Activated T-cell treated with anti-CD3 and anti-CD28 coated beads, Interleukin-2, amount 50 U/mL, for 24 hours (primary cell): ENCODE measurements around the gene RAE1.

ENCODE experiments used
- DNase-seq: peaks from one replicate; pipeline ENCODE4 v3.0.0-alpha.2; 2020
- H3K27ac Mint-ChIP-seq: 2 replicates; pipeline ENCODE4 v1.8.0; 2020; ENCODE audit warnings: mild to moderate bottlenecking, mixed read lengths
- H3K27me3 Mint-ChIP-seq: 2 replicates; pipeline ENCODE4 v1.8.0; 2020; ENCODE audit warnings: mixed read lengths
- H3K36me3 Mint-ChIP-seq: 2 replicates; pipeline ENCODE4 v1.8.0; 2020; ENCODE audit warnings: low read depth, mixed read lengths
- H3K4me1 Mint-ChIP-seq: 2 replicates; pipeline ENCODE4 v1.8.0; 2020; ENCODE audit warnings: low read depth, mixed read lengths
- H3K4me3 Mint-ChIP-seq: 2 replicates; pipeline ENCODE4 v1.8.0; 2020; ENCODE audit warnings: mild to moderate bottlenecking, moderate library complexity, mixed read lengths
- H3K9me3 Mint-ChIP-seq: 2 replicates; pipeline ENCODE4 v1.8.0; 2020; ENCODE audit warnings: mixed read lengths

Gene RAE1

DNA sequence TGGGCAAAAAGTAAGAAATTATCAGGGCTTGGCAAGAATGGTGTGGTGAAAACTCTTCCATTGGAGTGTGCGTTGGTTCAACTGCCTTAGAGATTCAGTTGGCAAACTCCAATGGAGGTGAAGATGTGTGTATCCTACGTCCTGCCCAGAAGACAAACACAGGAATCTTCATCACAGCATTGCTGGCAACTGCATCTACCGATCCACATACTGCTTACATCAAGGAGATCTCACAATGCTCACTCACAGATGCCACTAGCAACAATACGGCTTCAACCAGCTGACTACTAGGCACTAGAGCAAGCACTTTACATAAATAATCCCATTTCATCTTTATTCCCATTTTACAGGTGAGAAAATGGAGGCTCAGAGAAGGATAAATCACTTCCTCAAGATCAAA, 31.5 kb upstream of the RAE1 start:
- Mint-ChIP-seq H3K9me3 (no peaks in the 10 kb centered on the region), H3K4me1 (no peaks in the 10 kb centered on the region), H3K27me3 (peaks cover 51% of the 10 kb centered on the region), H3K36me3 (no peaks in the 10 kb centered on the region), H3K4me3 (no peak overlapping the region), H3K27ac (no peak overlapping the region)
- DNase-seq = no peak

GRCh38 chr20:57320358-57320757, 30.7 kb upstream of the RAE1 start:
- Mint-ChIP-seq H3K4me3 (no peak overlapping the region), H3K27ac (no peak overlapping the region), H3K27me3 (peaks cover 58% of the 10 kb centered on the region), H3K4me1 (no peaks in the 10 kb centered on the region), H3K9me3 (no peaks in the 10 kb centered on the region), H3K36me3 (no peaks in the 10 kb centered on the region)
- DNase-seq = no peak

- no peak for DNase-seq
- H3K4me3 Mint-ChIP-seq = no peak overlapping the region
- peaks cover 55% of the 10 kb centered on the region for H3K27me3 Mint-ChIP-seq
- H3K36me3 Mint-ChIP-seq = no peaks in the 10 kb centered on the region
- H3K9me3 Mint-ChIP-seq = no peaks in the 10 kb centered on the region
- no peaks in the 10 kb centered on the region for H3K4me1 Mint-ChIP-seq
- no peak overlapping the region for H3K27ac Mint-ChIP-seq
These were observed 29.9 kb upstream of the RAE1 start for GRCh38 chr20:57321142-57321541.

DNA sequence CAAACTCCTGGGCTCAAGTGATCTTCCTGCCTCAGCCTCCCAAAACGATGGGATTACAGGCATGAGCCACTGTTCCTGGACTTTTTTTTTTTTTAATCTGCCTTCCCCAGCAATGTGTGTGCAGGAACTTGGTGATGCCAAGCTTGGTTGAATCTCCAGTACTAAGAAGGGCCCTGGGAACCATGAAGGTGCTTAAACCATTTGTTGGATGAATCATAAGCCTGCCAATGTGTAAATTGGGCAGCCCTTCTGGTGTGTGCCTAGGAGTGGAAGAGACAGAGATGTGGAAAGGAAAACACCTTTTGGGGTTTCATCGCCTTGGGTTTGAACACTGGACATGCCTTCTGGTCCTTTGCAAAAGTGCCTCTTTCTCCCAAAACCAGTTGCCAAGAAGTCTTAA, 28.6 kb upstream of the RAE1 start:
- H3K27ac Mint-ChIP-seq = no peak overlapping the region
- no peaks in the 10 kb centered on the region for H3K36me3 Mint-ChIP-seq
- no peak for DNase-seq
- no peaks in the 10 kb centered on the region for H3K4me1 Mint-ChIP-seq
- no peaks in the 10 kb centered on the region for H3K9me3 Mint-ChIP-seq
- no peak overlapping the region for H3K4me3 Mint-ChIP-seq
- H3K27me3 Mint-ChIP-seq = peaks cover 66% of the 10 kb centered on the region

DNA sequence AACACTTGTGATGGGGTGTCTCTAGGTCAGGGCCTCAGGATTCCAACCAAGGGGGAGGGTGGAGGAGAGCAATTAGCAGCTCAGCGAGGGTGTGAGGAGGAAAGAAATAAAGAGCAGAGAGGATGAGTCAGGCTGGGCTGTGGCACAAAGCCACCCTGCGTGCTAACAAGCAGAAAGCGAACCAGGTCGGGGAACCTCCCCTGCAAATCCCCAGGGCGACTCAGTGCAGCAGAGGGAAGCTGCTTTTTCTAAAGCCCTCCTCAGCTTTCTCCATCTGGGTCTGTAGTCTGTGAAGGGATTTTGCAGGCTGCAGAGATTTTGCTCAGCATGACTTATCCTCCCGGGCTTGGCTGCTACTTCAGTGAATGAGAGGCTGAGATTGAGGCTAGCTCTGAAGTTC, 28.0 kb upstream of the RAE1 start:
- DNase-seq = no peak
- Mint-ChIP-seq H3K27me3 (peaks cover 70% of the 10 kb centered on the region), H3K27ac (no peak overlapping the region), H3K9me3 (no peaks in the 10 kb centered on the region), H3K36me3 (no peaks in the 10 kb centered on the region), H3K4me3 (no peak overlapping the region), H3K4me1 (no peaks in the 10 kb centered on the region)

DNA sequence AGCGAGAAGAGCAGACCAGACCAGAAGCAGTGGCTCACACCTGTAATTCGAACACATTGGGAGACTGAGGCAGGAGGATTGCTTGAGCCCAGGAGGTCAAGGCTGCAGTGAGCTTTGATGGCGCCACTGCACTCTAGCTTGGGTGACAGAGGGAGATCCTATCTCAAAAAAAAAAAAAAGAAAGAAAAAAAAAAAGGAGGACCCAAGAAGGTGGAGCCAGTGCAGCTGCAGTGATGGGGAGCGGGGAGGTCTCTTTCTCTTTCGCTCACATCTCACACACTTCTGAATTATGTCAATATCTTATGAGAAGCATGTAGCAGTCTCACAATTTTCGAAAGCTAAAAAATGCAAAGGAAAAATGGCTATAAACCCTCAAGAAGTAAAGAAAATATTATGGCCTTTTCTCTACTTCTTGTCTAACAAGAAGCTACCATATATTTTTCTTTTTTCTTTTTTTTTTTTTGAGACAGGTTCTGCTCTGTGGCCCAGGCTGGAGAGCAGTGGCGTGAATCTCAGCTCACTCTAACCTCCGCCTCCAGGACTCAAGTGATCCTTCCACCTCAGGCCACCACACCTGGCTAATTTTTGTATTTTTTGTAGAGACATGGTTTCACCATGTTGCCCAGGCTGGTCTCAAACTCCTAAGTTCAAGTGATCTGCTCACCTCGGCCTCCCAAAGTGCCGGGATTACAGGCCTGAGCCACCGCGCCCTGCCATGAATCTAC, 25.3 kb upstream of the RAE1 start:
- peaks cover 62% of the 10 kb centered on the region for H3K27me3 Mint-ChIP-seq
- H3K4me1 Mint-ChIP-seq = no peaks in the 10 kb centered on the region
- DNase-seq = no peak
- H3K36me3 Mint-ChIP-seq = no peaks in the 10 kb centered on the region
- no peak overlapping the region for H3K4me3 Mint-ChIP-seq
- H3K27ac Mint-ChIP-seq = no peak overlapping the region
- no peaks in the 10 kb centered on the region for H3K9me3 Mint-ChIP-seq

GRCh38 chr20:57326667-57327455, 24.2 kb upstream of the RAE1 start:
- no peak for DNase-seq
- H3K4me1 Mint-ChIP-seq = no peaks in the 10 kb centered on the region
- H3K9me3 Mint-ChIP-seq = no peaks in the 10 kb centered on the region
- no peak overlapping the region for H3K27ac Mint-ChIP-seq
- H3K27me3 Mint-ChIP-seq = peaks cover 62% of the 10 kb centered on the region
- H3K4me3 Mint-ChIP-seq = no peak overlapping the region
- H3K36me3 Mint-ChIP-seq = no peaks in the 10 kb centered on the region

GRCh38 chr20:57327820-57328219, 23.2 kb upstream of the RAE1 start:
- Mint-ChIP-seq H3K9me3 (no peaks in the 10 kb centered on the region), H3K4me3 (no peak overlapping the region), H3K27ac (no peak overlapping the region), H3K4me1 (no peaks in the 10 kb centered on the region), H3K27me3 (peaks cover 58% of the 10 kb centered on the region), H3K36me3 (no peaks in the 10 kb centered on the region)
- DNase-seq = no peak

- DNase-seq = no peak
- Mint-ChIP-seq H3K27me3 (peaks cover 52% of the 10 kb centered on the region), H3K4me3 (no peak within 1 kb of the TSS), H3K9me3 (no peaks in the 10 kb centered on the region), H3K4me1 (no peaks in the 10 kb centered on the region), H3K27ac (no peak within 1 kb of the TSS), H3K36me3 (no peaks in the 10 kb centered on the region)
These were observed 21.3 kb upstream of the RAE1 start, which contains the start of gene SPO11 for GRCh38 chr20:57329608-57330221. TSS of gene SPO11 (plus strand) at chr20:57329803. CDS start at chr20:57329868, 65 bp downstream.

GRCh38 chr20:57330998-57331397, 20.1 kb upstream of the RAE1 start:
- Mint-ChIP-seq H3K27ac (no peak overlapping the region), H3K9me3 (no peaks in the 10 kb centered on the region), H3K4me3 (no peak overlapping the region), H3K27me3 (peaks cover 46% of the 10 kb centered on the region), H3K36me3 (no peaks in the 10 kb centered on the region), H3K4me1 (no peaks in the 10 kb centered on the region)
- DNase-seq = no peak

DNA sequence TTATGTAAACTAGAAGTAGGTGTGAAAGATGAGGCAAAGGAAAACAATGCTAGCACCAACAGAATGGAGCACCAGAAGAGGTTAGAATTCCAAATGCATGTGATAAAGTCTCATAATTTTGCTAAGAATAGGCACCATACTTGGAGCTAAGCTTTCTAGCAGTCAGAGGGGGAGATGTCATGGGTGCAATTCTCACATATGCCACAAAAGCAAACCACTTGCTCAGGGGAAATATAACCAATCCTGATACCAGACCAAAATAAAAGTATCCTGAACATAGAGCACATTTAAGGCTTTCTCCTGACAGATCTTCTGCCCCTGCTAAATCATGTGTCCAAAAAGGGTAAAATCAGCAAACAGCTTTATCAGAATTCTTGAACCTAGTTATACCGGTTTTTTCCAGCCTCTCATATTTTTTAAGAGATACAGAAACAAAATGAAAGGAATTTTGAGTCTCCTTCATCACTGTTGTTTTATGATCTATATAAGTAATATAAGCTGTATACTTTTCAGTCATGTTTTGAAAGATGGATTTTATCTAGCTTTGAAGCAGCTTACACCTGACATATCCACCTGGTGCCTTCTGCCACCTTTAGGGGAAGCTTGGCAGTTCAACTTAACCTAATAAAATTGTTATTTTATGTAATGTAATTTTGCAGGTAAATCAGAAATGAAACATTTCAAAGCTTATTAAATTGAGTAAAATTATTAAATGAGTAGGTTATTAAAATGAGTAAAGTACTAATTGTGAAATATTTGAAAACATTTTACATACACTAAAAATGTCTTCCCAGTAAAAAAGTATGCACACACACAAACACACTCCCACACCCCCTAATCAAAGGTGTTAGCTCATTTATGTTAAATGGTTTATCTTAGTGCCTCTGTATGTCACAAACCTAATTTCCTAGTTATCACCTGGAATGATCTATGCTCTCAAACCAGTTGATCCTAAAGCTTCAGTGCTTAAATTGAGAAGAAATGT, 18.7 kb upstream of the RAE1 start:
- H3K36me3 Mint-ChIP-seq = no peaks in the 10 kb centered on the region
- H3K4me3 Mint-ChIP-seq = no peak overlapping the region
- H3K9me3 Mint-ChIP-seq = no peaks in the 10 kb centered on the region

GRCh38 chr20:57335392-57335791, 15.7 kb upstream of the RAE1 start:
- DNase-seq = no peak
- no peaks in the 10 kb centered on the region for H3K4me1 Mint-ChIP-seq
- H3K9me3 Mint-ChIP-seq = no peaks in the 10 kb centered on the region
- H3K27me3 Mint-ChIP-seq = peaks cover 37% of the 10 kb centered on the region
- no peaks in the 10 kb centered on the region for H3K36me3 Mint-ChIP-seq
- H3K27ac Mint-ChIP-seq = no peak overlapping the region
- H3K4me3 Mint-ChIP-seq = no peak overlapping the region

More for the DNA sequence above, 18.7 kb upstream of the RAE1 start:
- Mint-ChIP-seq H3K4me1 (no peaks in the 10 kb centered on the region), H3K27ac (no peak overlapping the region), H3K27me3 (peaks cover 42% of the 10 kb centered on the region)
- no peak for DNase-seq

GRCh38 chr20:57341663-57342062, 9.4 kb upstream of the RAE1 start:
- no peak for DNase-seq
- Mint-ChIP-seq H3K36me3 (no peaks in the 10 kb centered on the region), H3K9me3 (no peaks in the 10 kb centered on the region), H3K4me3 (no peak overlapping the region), H3K27me3 (peaks cover 17% of the 10 kb centered on the region), H3K4me1 (no peaks in the 10 kb centered on the region), H3K27ac (no peak overlapping the region)

- Mint-ChIP-seq H3K27ac (no peak overlapping the region), H3K9me3 (no peaks in the 10 kb centered on the region), H3K27me3 (peaks cover 17% of the 10 kb centered on the region), H3K36me3 (no peaks in the 10 kb centered on the region), H3K4me3 (no peak overlapping the region), H3K4me1 (no peaks in the 10 kb centered on the region)
- no peak for DNase-seq
These were observed 8.2 kb upstream of the RAE1 start for GRCh38 chr20:57342829-57343228.
